ENCODE data around the gene DLEC1.

The DLEC1 gene

GRCh38 chr3:38001456-38002081 is 37.4 kb upstream of the DLEC1 start:
- no peak for DNase-seq

GRCh38 chr3:38002291-38002876 is 36.6 kb upstream of the DLEC1 start:
- DNase-seq = no peak

- no peak for DNase-seq
Measured at GRCh38 chr3:38002940-38003339, 36.1 kb upstream of the DLEC1 start.

GRCh38 chr3:38003371-38003816 is 35.6 kb upstream of the DLEC1 start:
- peak; percentile 54 for DNase-seq

- no peak for DNase-seq
Measured at GRCh38 chr3:38003817-38004414, 35.1 kb upstream of the DLEC1 start.

GRCh38 chr3:38004415-38005075 is 34.5 kb upstream of the DLEC1 start:
- DNase-seq = peak; percentile 49

GRCh38 chr3:38005076-38006020 is 33.7 kb upstream of the DLEC1 start:
- no peak for DNase-seq

GRCh38 chr3:38006031-38006430 is 33.0 kb upstream of the DLEC1 start:
- no peak for DNase-seq

GRCh38 chr3:38006445-38006995 is 32.5 kb upstream of the DLEC1 start:
- DNase-seq = no peak

GRCh38 chr3:38007754-38008090 is 31.3 kb upstream of the DLEC1 start:
- DNase-seq = no peak

- DNase-seq = no peak
Measured at GRCh38 chr3:38008191-38008701, 30.8 kb upstream of the DLEC1 start.

GRCh38 chr3:38008971-38009580 is 29.9 kb upstream of the DLEC1 start:
- no peak for DNase-seq

GRCh38 chr3:38009807-38010591 is 29.0 kb upstream of the DLEC1 start:
- DNase-seq = no peak

- DNase-seq = no peak
Measured at GRCh38 chr3:38011111-38011510, 27.9 kb upstream of the DLEC1 start.

GRCh38 chr3:38015485-38015884 is 23.5 kb upstream of the DLEC1 start:
- DNase-seq = no peak

GRCh38 chr3:38015984-38016383 is 23.0 kb upstream of the DLEC1 start:
- DNase-seq = no peak

GRCh38 chr3:38016410-38016809 is 22.6 kb upstream of the DLEC1 start:
- DNase-seq = no peak

GRCh38 chr3:38016847-38017444 is 22.1 kb upstream of the DLEC1 start:
- DNase-seq = no peak

- no peak for DNase-seq
Measured at GRCh38 chr3:38017445-38018295, 21.3 kb upstream of the DLEC1 start.
